K562 (cell line): ENCODE data around the gene ORC2. TPM values are rescaled to one million over a fixed set of nuclear protein-coding genes. Genes with fewer than 3 reads are reported as not detected.

ENCODE experiments used
- COPS2 ChIP-seq: fragments of 450-650 bp; conservative IDR thresholded peaks from 2 replicates; pipeline ENCODE4 v1.6.1; 2016; ENCODE audit warnings: mild to moderate bottlenecking, moderate library complexity
- HDGF ChIP-seq: fragments of 450-650 bp; IDR thresholded peaks from 2 replicates; pipeline ENCODE4 v1.6.1; 2016
- NR4A1 ChIP-seq, 2 experiments: fragments of 250-450 bp in 1 of 2; fragments of 450-650 bp in 1 of 2; sonication (Bioruptor Pico) in 1 of 2; IDR thresholded peaks; 2 replicates each; pipeline versions ENCODE4 v1.4.0 to v1.6.1; 2016 to 2020; ENCODE audit warnings: mild to moderate bottlenecking in 2 of 2, missing compliant biosample characterization in 1 of 2, missing genetic modification characterization in 1 of 2, moderate library complexity in 1 of 2
- POLR2G ChIP-seq: fragments of 200-400 bp; formaldehyde crosslinking; IDR thresholded peaks from 2 replicates; pipeline ENCODE4 v1.6.1; 2017; ENCODE audit warnings: low read depth, mild to moderate bottlenecking, antibody characterized with exemption, low read length, moderate library complexity
- ZNF280A ChIP-seq: fragments of 450-650 bp; IDR thresholded peaks from 2 replicates; pipeline ENCODE4 v1.6.1; 2018; ENCODE audit warnings: mild to moderate bottlenecking, low read depth; ENCODE audit not compliant: partially characterized antibody
- polyA plus RNA-seq, 8 experiments: library from polyadenylated mRNA; depleted of rRNA in 4 of 8; stranded (reverse) in 5 of 8; unstranded in 3 of 8; fragments of >200 nt; fragmentation: Nextera tagmentation in 2 of 8; fragmentation: Illumina TruSeq in 1 of 8; extraction: Ambion mirVana in 2 of 8; extraction: Trizol in 1 of 8; gene quantifications; 2 replicates each; pipeline versions ENCODE4 v1.2.1 to v1.2.3, GENCODE V29; 2011 to 2014; ENCODE audit warnings: inconsistent platforms in 1 of 8, missing spikeins in 1 of 8
- total RNA-seq, 7 experiments: library from RNA; depleted of rRNA in 6 of 7; stranded (reverse); fragments of >200 nt in 6 of 7; fragmentation: Illumina TruSeq in 2 of 7; extraction: Trizol in 2 of 7; gene quantifications; 2 replicates each; pipeline versions ENCODE4 v1.2.1 to v1.2.3, GENCODE V29; 2011 to 2021; ENCODE audit warnings: low replicate concordance in 1 of 7
- TF ChIP-seq, protein P1 (sequence below): fragments of 450-650 bp; IDR thresholded peaks from 2 replicates; pipeline ENCODE4 v1.6.1; 2016; ENCODE audit warnings: mild to moderate bottlenecking, moderate library complexity
- TF ChIP-seq, protein P2 (sequence below): sonication (generic); formaldehyde crosslinking; IDR thresholded peaks from 2 replicates; pipeline ENCODE4 v1.8.1; 2023; ENCODE audit warnings: missing genetic modification reagents, mild to moderate bottlenecking, borderline replicate concordance

Gene ORC2
- total and polyA plus RNA-seq, 9 of the 15 experiments (the other 6 are each of a cell fraction or from before 2014, with no cell fraction given): 5.6 to 41.1 (median 19.0) TPM

GRCh38 chr2:200963124-200963917 lies at the start of gene ORC2 (continued):
- TF ChIP-seq, protein P1, sequence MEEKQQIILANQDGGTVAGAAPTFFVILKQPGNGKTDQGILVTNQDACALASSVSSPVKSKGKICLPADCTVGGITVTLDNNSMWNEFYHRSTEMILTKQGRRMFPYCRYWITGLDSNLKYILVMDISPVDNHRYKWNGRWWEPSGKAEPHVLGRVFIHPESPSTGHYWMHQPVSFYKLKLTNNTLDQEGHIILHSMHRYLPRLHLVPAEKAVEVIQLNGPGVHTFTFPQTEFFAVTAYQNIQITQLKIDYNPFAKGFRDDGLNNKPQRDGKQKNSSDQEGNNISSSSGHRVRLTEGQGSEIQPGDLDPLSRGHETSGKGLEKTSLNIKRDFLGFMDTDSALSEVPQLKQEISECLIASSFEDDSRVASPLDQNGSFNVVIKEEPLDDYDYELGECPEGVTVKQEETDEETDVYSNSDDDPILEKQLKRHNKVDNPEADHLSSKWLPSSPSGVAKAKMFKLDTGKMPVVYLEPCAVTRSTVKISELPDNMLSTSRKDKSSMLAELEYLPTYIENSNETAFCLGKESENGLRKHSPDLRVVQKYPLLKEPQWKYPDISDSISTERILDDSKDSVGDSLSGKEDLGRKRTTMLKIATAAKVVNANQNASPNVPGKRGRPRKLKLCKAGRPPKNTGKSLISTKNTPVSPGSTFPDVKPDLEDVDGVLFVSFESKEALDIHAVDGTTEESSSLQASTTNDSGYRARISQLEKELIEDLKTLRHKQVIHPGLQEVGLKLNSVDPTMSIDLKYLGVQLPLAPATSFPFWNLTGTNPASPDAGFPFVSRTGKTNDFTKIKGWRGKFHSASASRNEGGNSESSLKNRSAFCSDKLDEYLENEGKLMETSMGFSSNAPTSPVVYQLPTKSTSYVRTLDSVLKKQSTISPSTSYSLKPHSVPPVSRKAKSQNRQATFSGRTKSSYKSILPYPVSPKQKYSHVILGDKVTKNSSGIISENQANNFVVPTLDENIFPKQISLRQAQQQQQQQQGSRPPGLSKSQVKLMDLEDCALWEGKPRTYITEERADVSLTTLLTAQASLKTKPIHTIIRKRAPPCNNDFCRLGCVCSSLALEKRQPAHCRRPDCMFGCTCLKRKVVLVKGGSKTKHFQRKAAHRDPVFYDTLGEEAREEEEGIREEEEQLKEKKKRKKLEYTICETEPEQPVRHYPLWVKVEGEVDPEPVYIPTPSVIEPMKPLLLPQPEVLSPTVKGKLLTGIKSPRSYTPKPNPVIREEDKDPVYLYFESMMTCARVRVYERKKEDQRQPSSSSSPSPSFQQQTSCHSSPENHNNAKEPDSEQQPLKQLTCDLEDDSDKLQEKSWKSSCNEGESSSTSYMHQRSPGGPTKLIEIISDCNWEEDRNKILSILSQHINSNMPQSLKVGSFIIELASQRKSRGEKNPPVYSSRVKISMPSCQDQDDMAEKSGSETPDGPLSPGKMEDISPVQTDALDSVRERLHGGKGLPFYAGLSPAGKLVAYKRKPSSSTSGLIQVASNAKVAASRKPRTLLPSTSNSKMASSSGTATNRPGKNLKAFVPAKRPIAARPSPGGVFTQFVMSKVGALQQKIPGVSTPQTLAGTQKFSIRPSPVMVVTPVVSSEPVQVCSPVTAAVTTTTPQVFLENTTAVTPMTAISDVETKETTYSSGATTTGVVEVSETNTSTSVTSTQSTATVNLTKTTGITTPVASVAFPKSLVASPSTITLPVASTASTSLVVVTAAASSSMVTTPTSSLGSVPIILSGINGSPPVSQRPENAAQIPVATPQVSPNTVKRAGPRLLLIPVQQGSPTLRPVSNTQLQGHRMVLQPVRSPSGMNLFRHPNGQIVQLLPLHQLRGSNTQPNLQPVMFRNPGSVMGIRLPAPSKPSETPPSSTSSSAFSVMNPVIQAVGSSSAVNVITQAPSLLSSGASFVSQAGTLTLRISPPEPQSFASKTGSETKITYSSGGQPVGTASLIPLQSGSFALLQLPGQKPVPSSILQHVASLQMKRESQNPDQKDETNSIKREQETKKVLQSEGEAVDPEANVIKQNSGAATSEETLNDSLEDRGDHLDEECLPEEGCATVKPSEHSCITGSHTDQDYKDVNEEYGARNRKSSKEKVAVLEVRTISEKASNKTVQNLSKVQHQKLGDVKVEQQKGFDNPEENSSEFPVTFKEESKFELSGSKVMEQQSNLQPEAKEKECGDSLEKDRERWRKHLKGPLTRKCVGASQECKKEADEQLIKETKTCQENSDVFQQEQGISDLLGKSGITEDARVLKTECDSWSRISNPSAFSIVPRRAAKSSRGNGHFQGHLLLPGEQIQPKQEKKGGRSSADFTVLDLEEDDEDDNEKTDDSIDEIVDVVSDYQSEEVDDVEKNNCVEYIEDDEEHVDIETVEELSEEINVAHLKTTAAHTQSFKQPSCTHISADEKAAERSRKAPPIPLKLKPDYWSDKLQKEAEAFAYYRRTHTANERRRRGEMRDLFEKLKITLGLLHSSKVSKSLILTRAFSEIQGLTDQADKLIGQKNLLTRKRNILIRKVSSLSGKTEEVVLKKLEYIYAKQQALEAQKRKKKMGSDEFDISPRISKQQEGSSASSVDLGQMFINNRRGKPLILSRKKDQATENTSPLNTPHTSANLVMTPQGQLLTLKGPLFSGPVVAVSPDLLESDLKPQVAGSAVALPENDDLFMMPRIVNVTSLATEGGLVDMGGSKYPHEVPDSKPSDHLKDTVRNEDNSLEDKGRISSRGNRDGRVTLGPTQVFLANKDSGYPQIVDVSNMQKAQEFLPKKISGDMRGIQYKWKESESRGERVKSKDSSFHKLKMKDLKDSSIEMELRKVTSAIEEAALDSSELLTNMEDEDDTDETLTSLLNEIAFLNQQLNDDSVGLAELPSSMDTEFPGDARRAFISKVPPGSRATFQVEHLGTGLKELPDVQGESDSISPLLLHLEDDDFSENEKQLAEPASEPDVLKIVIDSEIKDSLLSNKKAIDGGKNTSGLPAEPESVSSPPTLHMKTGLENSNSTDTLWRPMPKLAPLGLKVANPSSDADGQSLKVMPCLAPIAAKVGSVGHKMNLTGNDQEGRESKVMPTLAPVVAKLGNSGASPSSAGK: peak; percentile 46; the same call in 1 of the 2 replicates
- TF ChIP-seq ZNF280A (no peak), COPS2 (no peak), HDGF (no peak), POLR2G (peak; percentile 87), NR4A1 (CRISPR knock-in tag; IDR thresholded peaks at IDR 0.05) (no peak), NR4A1 (tag; IDR thresholded peaks at IDR 0.05) (no peak)
- TF ChIP-seq, protein P2, sequence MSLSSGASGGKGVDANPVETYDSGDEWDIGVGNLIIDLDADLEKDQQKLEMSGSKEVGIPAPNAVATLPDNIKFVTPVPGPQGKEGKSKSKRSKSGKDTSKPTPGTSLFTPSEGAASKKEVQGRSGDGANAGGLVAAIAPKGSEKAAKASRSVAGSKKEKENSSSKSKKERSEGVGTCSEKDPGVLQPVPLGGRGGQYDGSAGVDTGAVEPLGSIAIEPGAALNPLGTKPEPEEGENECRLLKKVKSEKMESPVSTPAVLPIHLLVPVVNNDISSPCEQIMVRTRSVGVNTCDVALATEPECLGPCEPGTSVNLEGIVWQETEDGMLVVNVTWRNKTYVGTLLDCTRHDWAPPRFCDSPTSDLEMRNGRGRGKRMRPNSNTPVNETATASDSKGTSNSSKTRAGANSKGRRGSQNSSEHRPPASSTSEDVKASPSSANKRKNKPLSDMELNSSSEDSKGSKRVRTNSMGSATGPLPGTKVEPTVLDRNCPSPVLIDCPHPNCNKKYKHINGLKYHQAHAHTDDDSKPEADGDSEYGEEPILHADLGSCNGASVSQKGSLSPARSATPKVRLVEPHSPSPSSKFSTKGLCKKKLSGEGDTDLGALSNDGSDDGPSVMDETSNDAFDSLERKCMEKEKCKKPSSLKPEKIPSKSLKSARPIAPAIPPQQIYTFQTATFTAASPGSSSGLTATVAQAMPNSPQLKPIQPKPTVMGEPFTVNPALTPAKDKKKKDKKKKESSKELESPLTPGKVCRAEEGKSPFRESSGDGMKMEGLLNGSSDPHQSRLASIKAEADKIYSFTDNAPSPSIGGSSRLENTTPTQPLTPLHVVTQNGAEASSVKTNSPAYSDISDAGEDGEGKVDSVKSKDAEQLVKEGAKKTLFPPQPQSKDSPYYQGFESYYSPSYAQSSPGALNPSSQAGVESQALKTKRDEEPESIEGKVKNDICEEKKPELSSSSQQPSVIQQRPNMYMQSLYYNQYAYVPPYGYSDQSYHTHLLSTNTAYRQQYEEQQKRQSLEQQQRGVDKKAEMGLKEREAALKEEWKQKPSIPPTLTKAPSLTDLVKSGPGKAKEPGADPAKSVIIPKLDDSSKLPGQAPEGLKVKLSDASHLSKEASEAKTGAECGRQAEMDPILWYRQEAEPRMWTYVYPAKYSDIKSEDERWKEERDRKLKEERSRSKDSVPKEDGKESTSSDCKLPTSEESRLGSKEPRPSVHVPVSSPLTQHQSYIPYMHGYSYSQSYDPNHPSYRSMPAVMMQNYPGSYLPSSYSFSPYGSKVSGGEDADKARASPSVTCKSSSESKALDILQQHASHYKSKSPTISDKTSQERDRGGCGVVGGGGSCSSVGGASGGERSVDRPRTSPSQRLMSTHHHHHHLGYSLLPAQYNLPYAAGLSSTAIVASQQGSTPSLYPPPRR: no peak; the same call in 1 of the 2 replicates
